Neural cell (in vitro differentiated cells): ENCODE measurements around the gene RBM6. TPM values are rescaled to one million over a fixed set of nuclear protein-coding genes. Genes with fewer than 3 reads are reported as not detected.

ENCODE experiments used
- H2AFZ ChIP-seq: fragments of 200-600, 300-800 bp; sonication (generic), shearing (Covaris generic); 2 replicates; pipeline ENCODE4 v1.6.0; 2014; ENCODE audit warnings: low read depth, mild to moderate bottlenecking, antibody characterized with exemption, low read length, moderate library complexity
- H3F3A ChIP-seq: fragments of 200-600 bp; shearing (Covaris generic); 2 replicates; pipeline ENCODE4 v1.6.1; 2016; ENCODE audit warnings: mild to moderate bottlenecking, moderate library complexity, mixed read lengths, antibody characterized with exemption, low read length; ENCODE audit not compliant: insufficient read depth, poor library complexity, severe bottlenecking
- H3K27ac ChIP-seq: fragments of 200-600, 300-800 bp; sonication (generic), shearing (Covaris generic); 2 replicates; pipeline ENCODE4 v1.5.1; 2014; ENCODE audit warnings: mild to moderate bottlenecking, low read length, moderate library complexity
- H3K27me3 ChIP-seq: fragments of 300-800, 200-600 bp; sonication (generic), shearing (Covaris generic); 2 replicates; pipeline ENCODE4 v1.6.0; 2014; ENCODE audit warnings: mild to moderate bottlenecking, low read depth, low read length, moderate library complexity; ENCODE audit not compliant: insufficient read depth
- H3K36me3 ChIP-seq: fragments of 300-800, 200-600 bp; sonication (generic), shearing (Covaris generic); 2 replicates; pipeline ENCODE4 v1.5.1; 2014; ENCODE audit warnings: mild to moderate bottlenecking, antibody characterized with exemption, low read length, moderate library complexity; ENCODE audit not compliant: insufficient read depth
- H3K4me2 ChIP-seq: fragments of 300-800, 200-600 bp; sonication (generic), shearing (Covaris generic); 2 replicates; pipeline ENCODE4 v1.6.0; 2014; ENCODE audit warnings: mild to moderate bottlenecking, low read length
- H3K4me3 ChIP-seq: fragments of 300-800, 200-600 bp; sonication (generic), shearing (Covaris generic); 2 replicates; pipeline ENCODE4 v1.5.1; 2014; ENCODE audit warnings: mild to moderate bottlenecking, low read length, moderate library complexity
- H3K79me2 ChIP-seq: fragments of 200-600 bp; shearing (Covaris generic); replicated peaks from 2 replicates; pipeline ENCODE4 v1.6.0; 2014; ENCODE audit warnings: mild to moderate bottlenecking, low read length, moderate library complexity; ENCODE audit not compliant: insufficient read depth
- H3K9ac ChIP-seq: fragments of 300-800, 200-600 bp; sonication (generic), shearing (Covaris generic); 2 replicates; pipeline ENCODE4 v1.6.1; 2016; ENCODE audit warnings: mild to moderate bottlenecking, low read length, mixed read lengths
- H3K9me2 ChIP-seq: fragments of 200-600 bp; shearing (Covaris generic); 2 replicates; pipeline ENCODE4 v1.6.1; 2016; ENCODE audit warnings: mild to moderate bottlenecking, low read length, mixed read lengths; ENCODE audit not compliant: insufficient read depth
- H3K9me3 ChIP-seq: fragments of 200-600, 300-800 bp; sonication (generic), shearing (Covaris generic); 2 replicates; pipeline ENCODE4 v1.6.1; 2016; ENCODE audit warnings: mild to moderate bottlenecking, mixed run types, low read length, moderate library complexity, mixed read lengths
- H4K20me1 ChIP-seq: fragments of 200-600 bp; shearing (Covaris generic); 2 replicates; pipeline ENCODE4 v1.6.1; 2016; ENCODE audit warnings: mild to moderate bottlenecking, mixed run types; ENCODE audit not compliant: insufficient read depth
- CTCF ChIP-seq: fragments of 450-650 bp; IDR thresholded peaks from 2 replicates; pipeline ENCODE4 v1.5.1; 2014; ENCODE audit warnings: antibody characterized with exemption, mild to moderate bottlenecking, moderate library complexity; ENCODE audit not compliant: poor library complexity, severe bottlenecking
- EP300 ChIP-seq: fragments of 450-650 bp; conservative IDR thresholded peaks from 2 replicates; pipeline ENCODE4 v1.6.1; 2014; ENCODE audit warnings: antibody characterized with exemption, mild to moderate bottlenecking, moderate library complexity; ENCODE audit not compliant: poor library complexity, severe bottlenecking
- EZH2 ChIP-seq: fragments of 200-600, 300-800 bp; shearing (Covaris generic), sonication (generic); IDR thresholded peaks from 2 replicates; pipeline ENCODE4 v1.6.1; 2014; ENCODE audit warnings: antibody characterized with exemption, low read length, borderline replicate concordance, mild to moderate bottlenecking; ENCODE audit not compliant: insufficient read depth, poor library complexity, severe bottlenecking
- MXI1 ChIP-seq: fragments of 450-650 bp; conservative IDR thresholded peaks from 2 replicates; pipeline ENCODE4 v1.6.1; 2014; ENCODE audit warnings: antibody characterized with exemption, mild to moderate bottlenecking; ENCODE audit not compliant: poor library complexity, severe bottlenecking
- POLR2AphosphoS5 ChIP-seq: IDR thresholded peaks from 2 replicates; pipeline ENCODE4 v1.6.1; 2012
- RAD21 ChIP-seq: fragments of 450-650 bp; conservative IDR thresholded peaks from 2 replicates; pipeline ENCODE4 v1.6.1; 2014; ENCODE audit warnings: antibody characterized with exemption, mild to moderate bottlenecking, moderate library complexity
- SMC3 ChIP-seq: fragments of 450-650 bp; conservative IDR thresholded peaks from 2 replicates; pipeline ENCODE4 v1.6.1; 2014; ENCODE audit warnings: antibody characterized with exemption, mild to moderate bottlenecking, moderate library complexity; ENCODE audit not compliant: poor library complexity
- TAF1 ChIP-seq: IDR thresholded peaks from 2 replicates; pipeline ENCODE4 v1.6.1; 2012; ENCODE audit warnings: low read depth
- polyA plus RNA-seq: library from polyadenylated mRNA; depleted of rRNA; stranded (reverse); fragments of >200 nt; gene quantifications from 2 replicates; pipeline ENCODE4 v1.2.3, GENCODE V29; 2014
- TF ChIP-seq, protein P1 (sequence below): IDR thresholded peaks from 2 replicates; pipeline ENCODE4 v1.6.1; 2012; ENCODE audit warnings: borderline replicate concordance

RBM6 gene
- polyA plus RNA-seq, 1 donor from 2014 or later: 177 TPM

- H2AFZ ChIP-seq: no peak overlapping the region
- TF ChIP-seq MXI1 (no peak), POLR2AphosphoS5 (no peak), EP300 (no peak), CTCF (no peak), RAD21 (no peak), TAF1 (no peak), SMC3 (no peak), EZH2 (no peak)
- TF ChIP-seq, protein P1, sequence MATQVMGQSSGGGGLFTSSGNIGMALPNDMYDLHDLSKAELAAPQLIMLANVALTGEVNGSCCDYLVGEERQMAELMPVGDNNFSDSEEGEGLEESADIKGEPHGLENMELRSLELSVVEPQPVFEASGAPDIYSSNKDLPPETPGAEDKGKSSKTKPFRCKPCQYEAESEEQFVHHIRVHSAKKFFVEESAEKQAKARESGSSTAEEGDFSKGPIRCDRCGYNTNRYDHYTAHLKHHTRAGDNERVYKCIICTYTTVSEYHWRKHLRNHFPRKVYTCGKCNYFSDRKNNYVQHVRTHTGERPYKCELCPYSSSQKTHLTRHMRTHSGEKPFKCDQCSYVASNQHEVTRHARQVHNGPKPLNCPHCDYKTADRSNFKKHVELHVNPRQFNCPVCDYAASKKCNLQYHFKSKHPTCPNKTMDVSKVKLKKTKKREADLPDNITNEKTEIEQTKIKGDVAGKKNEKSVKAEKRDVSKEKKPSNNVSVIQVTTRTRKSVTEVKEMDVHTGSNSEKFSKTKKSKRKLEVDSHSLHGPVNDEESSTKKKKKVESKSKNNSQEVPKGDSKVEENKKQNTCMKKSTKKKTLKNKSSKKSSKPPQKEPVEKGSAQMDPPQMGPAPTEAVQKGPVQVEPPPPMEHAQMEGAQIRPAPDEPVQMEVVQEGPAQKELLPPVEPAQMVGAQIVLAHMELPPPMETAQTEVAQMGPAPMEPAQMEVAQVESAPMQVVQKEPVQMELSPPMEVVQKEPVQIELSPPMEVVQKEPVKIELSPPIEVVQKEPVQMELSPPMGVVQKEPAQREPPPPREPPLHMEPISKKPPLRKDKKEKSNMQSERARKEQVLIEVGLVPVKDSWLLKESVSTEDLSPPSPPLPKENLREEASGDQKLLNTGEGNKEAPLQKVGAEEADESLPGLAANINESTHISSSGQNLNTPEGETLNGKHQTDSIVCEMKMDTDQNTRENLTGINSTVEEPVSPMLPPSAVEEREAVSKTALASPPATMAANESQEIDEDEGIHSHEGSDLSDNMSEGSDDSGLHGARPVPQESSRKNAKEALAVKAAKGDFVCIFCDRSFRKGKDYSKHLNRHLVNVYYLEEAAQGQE: no peak
Observed at GRCh38 chr3:49924683-49925082, 15.3 kb upstream of the RBM6 start.

DNA sequence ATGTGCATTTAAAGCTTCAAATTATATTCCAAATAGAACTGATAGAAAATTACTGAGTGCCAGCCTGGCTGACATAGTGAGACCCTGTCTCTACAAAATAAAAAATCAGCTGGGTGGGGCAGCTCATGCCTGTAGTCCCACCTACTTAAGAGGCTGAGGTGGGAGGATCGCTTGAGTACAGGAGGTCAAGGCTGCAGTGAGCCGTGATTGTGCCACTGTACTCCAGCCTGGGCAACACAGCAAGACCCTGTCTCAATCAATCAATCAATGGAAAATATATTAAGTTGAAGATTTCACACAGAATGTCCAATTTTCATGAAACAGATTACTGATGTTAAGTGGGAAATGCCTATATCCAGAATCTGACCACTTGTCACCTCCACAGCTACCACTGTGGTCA lies 14.5 kb upstream of the RBM6 start:
- Histone ChIP-seq H3K4me3 (no peak overlapping the region), H2AFZ (no peak overlapping the region), H3K9me2 (no peaks in the 10 kb centered on the region), H3K9me3 (no peaks in the 10 kb centered on the region), H3K9ac (no peak overlapping the region), H4K20me1 (no peaks in the 10 kb centered on the region), H3K27ac (no peak overlapping the region), H3K4me2 (no peak overlapping the region), H3K79me2 (no peaks in the 10 kb centered on the region), H3K27me3 (no peaks in the 10 kb centered on the region), H3K36me3 (no peaks in the 10 kb centered on the region), H3F3A (no peaks in the 10 kb centered on the region)
- no peak for TF ChIP-seq SMC3
- TF ChIP-seq EP300: no peak
- TF ChIP-seq EZH2: no peak
- TF ChIP-seq RAD21: no peak
- TF ChIP-seq POLR2AphosphoS5: no peak
- TF ChIP-seq TAF1: no peak
- no peak for TF ChIP-seq CTCF
- TF ChIP-seq, protein P1: no peak
- TF ChIP-seq MXI1: no peak

More at GRCh38 chr3:49924683-49925082, 15.3 kb upstream of the RBM6 start:
- H4K20me1 ChIP-seq: no peaks in the 10 kb centered on the region
- no peaks in the 10 kb centered on the region for H3K27me3 ChIP-seq
- H3K79me2 ChIP-seq: no peaks in the 10 kb centered on the region
- no peaks in the 10 kb centered on the region for H3K36me3 ChIP-seq
- no peak overlapping the region for H3K4me3 ChIP-seq
- no peaks in the 10 kb centered on the region for H3F3A ChIP-seq
- no peaks in the 10 kb centered on the region for H3K9me3 ChIP-seq
- H3K9me2 ChIP-seq: no peaks in the 10 kb centered on the region
- no peak overlapping the region for H3K4me2 ChIP-seq
- H3K9ac ChIP-seq: no peak overlapping the region
- no peak overlapping the region for H3K27ac ChIP-seq
